D721Med (cell line): Measurements from ENCODE around the gene NHEJ1.

Source experiments
- DNase-seq: peaks from one replicate; pipeline ENCODE4 v3.0.0; 2011; ENCODE audit warnings: low spot score; ENCODE audit not compliant: insufficient read length
- FAIRE-seq: peaks from 2 replicates; lab custom pipeline; 2011; peaks lifted over from hg19 to GRCh38; lab: Jason Lieb, UNC
- TF ChIP-seq, protein P1 (sequence below): IDR thresholded peaks from 2 replicates; pipeline ENCODE4 v1.5.1; 2012; ENCODE audit warnings: mild to moderate bottlenecking, control low read depth; ENCODE audit not compliant: insufficient read depth; ENCODE audit errors: missing control alignments

The NHEJ1 gene

DNA sequence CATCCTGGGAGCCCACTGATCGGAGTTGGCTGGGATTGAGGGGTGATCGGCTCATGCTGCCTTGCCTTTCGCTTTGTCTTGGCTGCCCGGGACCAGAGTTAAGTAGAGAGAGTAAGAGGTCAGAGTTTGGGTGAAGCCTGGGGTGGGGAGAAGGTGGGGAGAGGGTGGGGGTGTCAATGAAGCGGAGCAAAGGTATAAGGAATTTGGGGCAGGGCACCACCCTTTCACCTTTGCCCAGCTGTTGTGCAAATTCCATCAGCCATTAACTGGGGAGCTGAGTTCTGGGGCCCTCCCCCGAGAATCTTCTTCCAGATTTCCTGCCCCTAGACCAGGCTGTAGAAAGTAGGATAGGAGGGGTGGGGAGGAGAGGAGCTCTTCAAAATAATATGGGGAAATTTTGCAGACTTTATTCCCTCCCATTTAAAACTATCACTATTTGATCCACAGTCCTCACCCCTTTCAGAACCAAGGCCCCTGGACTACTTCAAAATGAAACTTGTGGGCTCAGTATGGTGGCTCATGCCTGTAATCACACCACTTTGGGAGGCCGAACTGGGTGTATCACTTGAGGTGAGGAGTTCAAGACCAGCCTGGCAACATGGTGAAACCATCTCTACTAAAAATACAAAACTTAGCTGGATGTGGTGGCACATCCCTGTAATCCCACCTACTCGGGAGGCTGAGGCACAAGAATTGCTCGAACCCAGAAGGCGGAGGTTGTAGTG lies 9.5 kb upstream of the NHEJ1 start, which contains the start of gene SLC23A3:
Gene SLC23A3, minus strand, starts transcription at position 100 of the 725 bp plus-strand sequence. Its CDS starts 45 bp downstream, at position 55.
- no peak for FAIRE-seq
- no peak for DNase-seq
- TF ChIP-seq, protein P1, sequence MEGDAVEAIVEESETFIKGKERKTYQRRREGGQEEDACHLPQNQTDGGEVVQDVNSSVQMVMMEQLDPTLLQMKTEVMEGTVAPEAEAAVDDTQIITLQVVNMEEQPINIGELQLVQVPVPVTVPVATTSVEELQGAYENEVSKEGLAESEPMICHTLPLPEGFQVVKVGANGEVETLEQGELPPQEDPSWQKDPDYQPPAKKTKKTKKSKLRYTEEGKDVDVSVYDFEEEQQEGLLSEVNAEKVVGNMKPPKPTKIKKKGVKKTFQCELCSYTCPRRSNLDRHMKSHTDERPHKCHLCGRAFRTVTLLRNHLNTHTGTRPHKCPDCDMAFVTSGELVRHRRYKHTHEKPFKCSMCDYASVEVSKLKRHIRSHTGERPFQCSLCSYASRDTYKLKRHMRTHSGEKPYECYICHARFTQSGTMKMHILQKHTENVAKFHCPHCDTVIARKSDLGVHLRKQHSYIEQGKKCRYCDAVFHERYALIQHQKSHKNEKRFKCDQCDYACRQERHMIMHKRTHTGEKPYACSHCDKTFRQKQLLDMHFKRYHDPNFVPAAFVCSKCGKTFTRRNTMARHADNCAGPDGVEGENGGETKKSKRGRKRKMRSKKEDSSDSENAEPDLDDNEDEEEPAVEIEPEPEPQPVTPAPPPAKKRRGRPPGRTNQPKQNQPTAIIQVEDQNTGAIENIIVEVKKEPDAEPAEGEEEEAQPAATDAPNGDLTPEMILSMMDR = no peak

DNA sequence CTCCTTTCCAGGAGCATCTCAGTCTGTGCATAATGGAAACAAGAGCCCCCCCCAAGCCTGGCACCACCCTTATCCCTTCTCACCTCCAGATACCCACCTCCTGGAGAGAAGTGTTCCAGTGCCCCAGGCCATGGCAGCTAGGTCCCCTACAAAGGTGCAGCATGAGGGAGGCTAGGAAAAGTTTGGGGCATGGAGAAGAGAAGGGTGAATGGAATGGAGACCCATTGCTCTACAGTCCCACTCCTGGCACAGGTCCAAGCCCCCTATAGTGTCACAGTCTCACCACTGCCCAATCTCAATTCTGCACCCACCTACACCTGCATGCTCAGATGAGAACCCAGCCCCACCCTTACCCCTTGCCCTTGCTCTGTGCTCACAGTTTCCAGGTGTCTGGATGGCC lies 8.3 kb upstream of the NHEJ1 start:
- no peak for FAIRE-seq
- no peak for DNase-seq
- TF ChIP-seq, protein P1 = no peak

DNA sequence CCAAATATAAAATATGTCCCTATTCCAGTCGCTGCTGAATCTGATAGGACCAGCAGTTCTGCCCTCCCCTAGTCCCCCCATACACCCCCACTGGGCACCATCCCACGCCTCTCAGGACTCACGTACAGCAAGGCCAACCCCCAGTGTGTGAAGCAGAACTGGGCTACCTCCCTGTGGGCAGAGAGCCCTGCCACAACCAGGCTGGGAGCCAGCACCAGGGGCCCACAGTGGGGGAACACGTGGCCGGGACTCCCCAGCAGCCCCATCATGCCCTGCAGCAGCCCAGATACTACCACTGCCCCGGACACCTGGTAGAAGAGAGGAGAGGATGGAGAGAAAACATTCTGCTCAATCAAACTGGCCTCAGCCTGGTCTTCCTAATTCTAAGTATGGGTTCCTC lies 7.9 kb upstream of the NHEJ1 start:
- no peak for FAIRE-seq
- DNase-seq = no peak
- TF ChIP-seq, protein P1 = no peak

DNA sequence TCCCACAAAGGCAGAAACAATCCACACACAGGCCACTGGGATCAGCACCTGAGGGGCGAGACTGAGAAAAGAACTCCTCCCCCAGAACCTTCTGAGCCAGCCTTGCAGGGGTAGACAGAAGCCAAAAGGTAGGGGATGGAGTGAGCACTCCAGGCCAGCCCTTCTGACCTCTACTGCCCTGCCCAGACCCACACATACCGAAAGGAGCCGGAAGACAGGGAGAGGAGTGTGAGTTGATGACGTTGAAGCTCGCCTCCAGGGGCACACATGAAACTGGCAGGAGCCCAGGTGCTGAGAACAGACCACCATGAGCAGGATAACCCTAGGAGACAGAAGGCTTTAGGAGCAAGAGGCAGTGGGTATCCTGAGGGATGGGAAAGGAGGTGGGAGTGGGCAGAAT lies 7.4 kb upstream of the NHEJ1 start:
- FAIRE-seq (no peak), DNase-seq (no peak)
- TF ChIP-seq, protein P1 = no peak

DNA sequence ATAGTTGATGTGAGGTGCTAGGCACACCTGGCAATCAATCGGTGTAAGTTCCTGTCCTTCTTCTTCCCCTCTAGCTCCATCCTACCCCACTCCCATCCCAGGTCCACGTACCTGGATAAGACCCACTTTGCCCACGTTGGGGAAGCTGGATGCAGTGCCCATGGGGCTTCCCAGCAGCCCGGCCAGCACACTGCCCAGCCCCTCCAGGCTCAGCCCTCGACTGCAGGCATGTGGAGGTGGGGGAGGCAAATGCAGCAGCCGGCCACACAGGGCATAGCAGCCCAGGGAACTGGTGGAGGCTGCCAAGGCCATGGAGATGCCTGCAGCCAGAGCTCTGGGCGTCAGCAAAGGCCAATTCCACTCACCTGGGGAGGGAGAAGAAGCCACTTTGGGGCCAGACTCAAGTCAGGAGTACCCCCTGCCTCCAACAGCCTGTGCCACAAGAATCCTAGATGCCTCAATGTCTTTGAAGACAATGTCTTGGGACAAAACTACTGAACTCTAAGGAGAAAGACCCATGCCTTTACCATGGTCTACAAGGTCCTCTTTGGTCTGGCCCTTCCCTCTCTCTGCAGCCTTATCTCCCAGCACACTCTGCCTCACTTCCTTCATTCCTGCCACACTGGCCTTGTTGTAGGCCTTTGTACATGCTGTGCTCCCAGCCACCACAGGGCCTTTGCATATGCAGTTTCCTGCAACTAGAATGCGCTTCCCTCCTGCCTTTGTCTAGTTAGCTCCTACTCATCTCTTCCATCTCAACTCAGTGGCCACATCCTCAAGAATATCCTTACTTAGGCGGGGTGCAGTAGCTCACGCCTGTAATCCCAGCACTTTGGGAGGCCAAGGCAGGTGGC lies 4.7 kb upstream of the NHEJ1 start:
- DNase-seq = no peak
- TF ChIP-seq, protein P1 = no peak
- FAIRE-seq = no peak

DNA sequence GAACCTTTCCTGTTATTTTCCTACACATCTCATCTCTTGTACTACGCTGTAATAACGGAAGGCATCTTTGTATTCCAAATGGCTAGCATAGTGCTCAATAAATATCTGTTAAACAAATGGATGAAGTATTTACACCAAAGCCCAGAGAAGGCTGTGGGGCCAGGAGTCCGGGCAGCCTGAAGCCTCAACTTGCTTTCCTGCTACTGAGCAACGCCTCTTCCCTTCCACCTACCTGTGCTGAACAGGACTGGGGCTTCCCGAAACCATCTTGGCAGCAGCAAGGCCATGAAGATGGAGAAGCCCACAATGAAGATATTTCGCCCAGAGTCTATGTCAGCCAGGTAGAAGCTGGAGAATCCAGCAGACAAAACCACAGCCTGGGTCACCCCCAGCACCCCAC lies 2.5 kb upstream of the NHEJ1 start:
- TF ChIP-seq, protein P1 = no peak
- no peak for FAIRE-seq
- DNase-seq = no peak

DNA sequence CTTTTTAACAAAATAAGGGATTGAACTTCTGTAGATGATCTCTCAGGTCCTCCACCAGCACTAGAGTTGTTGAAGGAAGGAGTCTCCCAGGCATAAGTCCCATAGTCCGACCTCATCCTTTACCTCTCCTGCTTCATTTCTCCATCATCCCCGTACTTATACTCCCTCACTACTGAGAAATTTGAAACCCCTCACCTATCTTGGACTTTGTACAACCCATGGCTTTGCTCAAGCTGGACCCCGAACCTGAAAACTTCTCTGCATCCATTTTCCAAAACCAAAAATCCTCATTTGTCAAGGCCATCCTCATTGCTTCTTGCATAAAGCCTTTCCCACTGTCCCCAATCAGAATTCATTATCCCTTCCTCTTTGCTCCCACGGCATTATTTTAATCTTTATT lies 482 bp upstream of the NHEJ1 start:
- no peak for DNase-seq
- TF ChIP-seq, protein P1 = no peak
- FAIRE-seq = no peak
